Measurements from ENCODE around the gene FBF1. TPM values are rescaled to one million over a fixed set of nuclear protein-coding genes. Genes with fewer than 3 reads are reported as not detected.

Gene FBF1
- total and polyA plus RNA-seq, 2 of the 4 experiments (the other 2 are of a cell fraction): 4.5 to 8.0 TPM

DNA sequence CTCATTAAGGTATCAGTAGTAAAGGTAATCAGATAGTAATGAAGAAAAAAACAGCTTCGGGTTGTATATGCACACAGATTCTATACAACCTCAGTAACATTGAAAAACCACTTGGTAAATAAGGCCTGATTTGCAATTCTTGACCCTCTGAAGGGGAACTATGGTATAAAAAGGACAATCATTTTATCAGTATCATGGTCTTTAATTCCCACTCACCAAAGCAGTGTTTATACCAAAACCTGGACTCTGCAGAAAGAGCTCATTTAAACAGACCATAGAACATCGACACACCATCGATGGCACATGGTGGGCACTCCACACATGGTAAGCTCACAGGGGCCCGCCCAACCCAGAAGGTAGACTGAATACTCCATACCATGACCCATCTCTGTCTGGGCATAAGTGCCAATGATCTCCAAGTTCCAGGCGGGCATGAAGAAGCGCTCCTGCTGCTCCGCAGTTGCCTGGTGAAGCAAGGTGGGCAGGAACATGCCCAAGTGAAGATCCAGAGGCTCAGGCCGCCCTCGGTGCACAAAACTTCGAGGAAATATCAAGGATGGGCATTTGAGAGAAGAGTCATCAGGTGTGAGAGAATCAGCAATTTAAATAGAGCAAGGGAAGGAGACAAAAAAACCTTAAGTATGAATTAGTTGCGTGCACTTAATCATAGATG, 19.1 kb upstream of the FBF1 start:
- Histone ChIP-seq H3K23ac (ENCODE audit: low read depth, low read length) (no peak overlapping the region), H3K18ac (ENCODE audit: low read depth, low read length) (no peak overlapping the region), H3K36me3 (ENCODE audit: control insufficient read depth, insufficient read depth, low read length) (peaks cover 15% of the 10 kb centered on the region), H3K27ac (ENCODE audit: insufficient read depth, low read length) (no peak overlapping the region), H4K20me1 (ENCODE audit: insufficient read depth, low read length) (peaks cover 6% of the 10 kb centered on the region; the same call in 1 of the 2 replicates), H4K8ac (ENCODE audit: low read depth in 2 of 2, low read length in 2 of 2) (no peak overlapping the region), H3K9me1 (ENCODE audit: insufficient read depth, low read length) (no peaks in the 10 kb centered on the region; the same call in 1 of the 2 replicates), H3K4me1 (ENCODE audit: control insufficient read depth, insufficient read depth, low read length) (0 out of 2 replicates have a peak, but pooled peaks cover 2% of the 10 kb centered on the region), H3K9me3 (ENCODE audit: control insufficient read depth, insufficient read depth, low read length) (no peaks in the 10 kb centered on the region), H2BK15ac (ENCODE audit: low read depth, low read length) (no peak overlapping the region), H2AK9ac (replicated peaks; ENCODE audit: low read depth, low read length, poor library complexity) (no peak overlapping the region), H3K79me1 (ENCODE audit: low read depth in 1 of 2, low read length in 2 of 2) (peaks cover 24 to 50% of the 10 kb centered on the region in 2 experiments), H4K5ac (ENCODE audit: low read depth, low read length) (no peak overlapping the region), H2BK5ac (ENCODE audit: low read depth, low read length, poor library complexity, severe bottlenecking) (no peak overlapping the region), H4K91ac (ENCODE audit: insufficient read depth, low read depth, low read length) (no peak overlapping the region), H3K56ac (ENCODE audit: extremely low read depth, insufficient read depth, low read length) (no peak overlapping the region), H2AK5ac (ENCODE audit: low read depth, low read length) (no peak overlapping the region), H2BK20ac (ENCODE audit: low read depth, low read length) (no peak overlapping the region), H3K14ac (replicated peaks; ENCODE audit: low read depth, low read length) (no peak overlapping the region), H3K9ac (ENCODE audit: low read depth, low read length) (no peak overlapping the region), H3K4me3 (ENCODE audit: insufficient read depth, low read depth, low read length) (no peak overlapping the region), H3K27me3 (ENCODE audit: control insufficient read depth, insufficient read depth, low read length) (no peaks in the 10 kb centered on the region), H3K4ac (ENCODE audit: low read depth, low read length) (no peak overlapping the region), H2AFZ (replicated peaks; ENCODE audit: low read length, poor library complexity) (no peak overlapping the region), H2BK120ac (ENCODE audit: low read depth, low read length) (no peak overlapping the region), H3K4me2 (ENCODE audit: low read depth, low read length) (no peak overlapping the region)
- no peak for DNase-seq
- WGBS, 2 experiments (ENCODE audit: extremely low coverage in 2 of 2, insufficient read length in 1 of 2): 100% methylated on average over 2 of the region's 11 CpGs; no CpG with 5 or more reads in 1 of the 2 experiments
- no peak for ATAC-seq (ENCODE audit: low read depth)
- no peak for TF ChIP-seq CEBPB (IDR thresholded peaks at IDR 0.05; ENCODE audit: low read depth, low read length)
- TF ChIP-seq, protein P1, sequence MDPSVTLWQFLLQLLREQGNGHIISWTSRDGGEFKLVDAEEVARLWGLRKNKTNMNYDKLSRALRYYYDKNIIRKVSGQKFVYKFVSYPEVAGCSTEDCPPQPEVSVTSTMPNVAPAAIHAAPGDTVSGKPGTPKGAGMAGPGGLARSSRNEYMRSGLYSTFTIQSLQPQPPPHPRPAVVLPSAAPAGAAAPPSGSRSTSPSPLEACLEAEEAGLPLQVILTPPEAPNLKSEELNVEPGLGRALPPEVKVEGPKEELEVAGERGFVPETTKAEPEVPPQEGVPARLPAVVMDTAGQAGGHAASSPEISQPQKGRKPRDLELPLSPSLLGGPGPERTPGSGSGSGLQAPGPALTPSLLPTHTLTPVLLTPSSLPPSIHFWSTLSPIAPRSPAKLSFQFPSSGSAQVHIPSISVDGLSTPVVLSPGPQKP (IDR thresholded peaks at IDR 0.05; ENCODE audit: borderline replicate concordance, low read depth, low read length): no peak
- TF ChIP-seq NFE2L2 (IDR thresholded peaks at IDR 0.05; ENCODE audit: low read depth, low read length): no peak
- TF ChIP-seq FOS (IDR thresholded peaks at IDR 0.05; ENCODE audit: low read depth, low read length): no peak
- TF ChIP-seq MAFK (IDR thresholded peaks at IDR 0.05; ENCODE audit: low read depth, low read length): no peak
- dilution Hi-C loops (cut with HindIII; ENCODE audit: low sequenced_read_pairs, unreplicated experiment): no loop called here
- no TSS peak for BruUV-seq (replicated peaks)
- CTCF ChIA-PET: interaction anchor here (0.9 to 1.0 kb wide), 2 partner anchors 13 to 19 kb away, joined by 3 read pairs; partner anchors contain the start of gene FBF1
- in situ Hi-C loops (cut with MboI; ENCODE audit: low sequenced_read_pairs): no loop called here
- POLR2A ChIA-PET (ENCODE audit: unreplicated experiment): no interaction called here
- intact Hi-C loops (cut with micrococcal nuclease): no loop called here
